ENCODE data around the gene USP20.

GRCh38 chr9:129852579-129852978, 17.3 kb downstream of the USP20 start:
- TF ChIP-seq POLR2A (IDR thresholded peaks at IDR 0.05; ENCODE audit: low read length) (no peak), GATA1 (IDR thresholded peaks at IDR 0.05; ENCODE audit: low read depth, low read length) (no peak)

Data from erythroblast (primary cell).